AG04450 (cell line): ENCODE measurements around the gene MAPK7. TPM values are rescaled to one million over a fixed set of nuclear protein-coding genes. Genes with fewer than 3 reads are reported as not detected.

Experiments
- CTCF ChIA-PET: fragments of 300-600, 350-600 bp; formaldehyde crosslinking; extraction: SDS; loops from one replicate; lab custom pipeline; 2022; ENCODE audit warnings: antibody characterized with exemption, inconsistent platforms; lab: Charles Lee
- POLR2A ChIA-PET: fragments of 350-600 bp; formaldehyde crosslinking; extraction: SDS; loops from one replicate; lab custom pipeline; 2021; ENCODE audit warnings: antibody characterized with exemption, inconsistent platforms; lab: Yijun Ruan, JAX
- DNase-seq: peaks from one replicate; pipeline ENCODE4 v3.0.0-alpha.2; 2011; ENCODE audit warnings: low read depth, low spot score
- H3K27ac ChIP-seq: one replicate; pipeline ENCODE4 v1.5.1; 2012; ENCODE audit warnings: low read depth, low read length, control low read depth
- H3K27me3 ChIP-seq: one replicate; pipeline ENCODE4 v1.6.0; 2012; ENCODE audit warnings: low read length; ENCODE audit not compliant: control insufficient read depth, insufficient read depth
- H3K4me3 ChIP-seq: 2 replicates; pipeline ENCODE4 v1.5.1; 2011; ENCODE audit warnings: mild to moderate bottlenecking, low read depth, low read length, control low read depth
- H3K9me3 ChIP-seq: 2 replicates; pipeline ENCODE4 v1.5.1; 2012; ENCODE audit warnings: low read length; ENCODE audit not compliant: control insufficient read depth, insufficient read depth
- polyA plus RNA-seq: library from polyadenylated mRNA; depleted of rRNA; stranded (reverse); fragments of >200 nt; gene quantifications from 2 replicates; pipeline ENCODE4 v1.2.3, GENCODE V29; 2011
- TF ChIP-seq, protein P1 (sequence below): IDR thresholded peaks from 2 replicates; pipeline ENCODE4 v1.5.1; 2011; ENCODE audit warnings: low read depth, low read length, control low read depth, inconsistent platforms

The MAPK7 gene
- polyA plus RNA-seq, 1 experiment = 6.2 TPM

DNA sequence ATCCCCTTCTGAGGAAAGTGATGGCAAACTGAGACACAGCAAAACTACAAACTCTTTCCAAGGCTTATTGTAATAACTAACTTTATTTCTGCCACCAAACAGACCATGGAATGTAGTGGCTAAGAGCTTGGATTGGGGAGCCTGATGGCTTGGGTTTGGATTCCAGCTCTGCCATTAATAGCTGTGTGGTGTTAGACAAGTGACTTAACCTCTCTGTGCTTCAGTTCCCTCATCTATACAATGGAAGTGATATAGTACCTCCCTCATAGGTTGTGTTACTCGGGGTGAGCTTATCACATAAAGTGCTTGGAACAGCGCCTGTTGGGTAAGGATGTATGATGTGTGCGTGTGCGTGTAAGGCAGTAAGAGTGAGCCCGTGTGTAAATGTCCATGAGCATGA is 26.8 kb downstream of the MAPK7 start:
- DNase-seq = no peak
- Histone ChIP-seq H3K9me3 (no peaks in the 10 kb centered on the region), H3K27me3 (no peaks in the 10 kb centered on the region), H3K27ac (no peak overlapping the region), H3K4me3 (no peak overlapping the region)
- TF ChIP-seq, protein P1, sequence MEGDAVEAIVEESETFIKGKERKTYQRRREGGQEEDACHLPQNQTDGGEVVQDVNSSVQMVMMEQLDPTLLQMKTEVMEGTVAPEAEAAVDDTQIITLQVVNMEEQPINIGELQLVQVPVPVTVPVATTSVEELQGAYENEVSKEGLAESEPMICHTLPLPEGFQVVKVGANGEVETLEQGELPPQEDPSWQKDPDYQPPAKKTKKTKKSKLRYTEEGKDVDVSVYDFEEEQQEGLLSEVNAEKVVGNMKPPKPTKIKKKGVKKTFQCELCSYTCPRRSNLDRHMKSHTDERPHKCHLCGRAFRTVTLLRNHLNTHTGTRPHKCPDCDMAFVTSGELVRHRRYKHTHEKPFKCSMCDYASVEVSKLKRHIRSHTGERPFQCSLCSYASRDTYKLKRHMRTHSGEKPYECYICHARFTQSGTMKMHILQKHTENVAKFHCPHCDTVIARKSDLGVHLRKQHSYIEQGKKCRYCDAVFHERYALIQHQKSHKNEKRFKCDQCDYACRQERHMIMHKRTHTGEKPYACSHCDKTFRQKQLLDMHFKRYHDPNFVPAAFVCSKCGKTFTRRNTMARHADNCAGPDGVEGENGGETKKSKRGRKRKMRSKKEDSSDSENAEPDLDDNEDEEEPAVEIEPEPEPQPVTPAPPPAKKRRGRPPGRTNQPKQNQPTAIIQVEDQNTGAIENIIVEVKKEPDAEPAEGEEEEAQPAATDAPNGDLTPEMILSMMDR = no peak
- POLR2A ChIA-PET = interaction anchor here (0.8 kb wide), 1 partner anchor 9 kb away, joined by 3 read pairs; no protein-coding TSS in a partner anchor
- CTCF ChIA-PET = interaction anchor here (1.5 kb wide), 1 partner anchor 41 kb away, joined by 3 read pairs; no protein-coding TSS in a partner anchor

DNA sequence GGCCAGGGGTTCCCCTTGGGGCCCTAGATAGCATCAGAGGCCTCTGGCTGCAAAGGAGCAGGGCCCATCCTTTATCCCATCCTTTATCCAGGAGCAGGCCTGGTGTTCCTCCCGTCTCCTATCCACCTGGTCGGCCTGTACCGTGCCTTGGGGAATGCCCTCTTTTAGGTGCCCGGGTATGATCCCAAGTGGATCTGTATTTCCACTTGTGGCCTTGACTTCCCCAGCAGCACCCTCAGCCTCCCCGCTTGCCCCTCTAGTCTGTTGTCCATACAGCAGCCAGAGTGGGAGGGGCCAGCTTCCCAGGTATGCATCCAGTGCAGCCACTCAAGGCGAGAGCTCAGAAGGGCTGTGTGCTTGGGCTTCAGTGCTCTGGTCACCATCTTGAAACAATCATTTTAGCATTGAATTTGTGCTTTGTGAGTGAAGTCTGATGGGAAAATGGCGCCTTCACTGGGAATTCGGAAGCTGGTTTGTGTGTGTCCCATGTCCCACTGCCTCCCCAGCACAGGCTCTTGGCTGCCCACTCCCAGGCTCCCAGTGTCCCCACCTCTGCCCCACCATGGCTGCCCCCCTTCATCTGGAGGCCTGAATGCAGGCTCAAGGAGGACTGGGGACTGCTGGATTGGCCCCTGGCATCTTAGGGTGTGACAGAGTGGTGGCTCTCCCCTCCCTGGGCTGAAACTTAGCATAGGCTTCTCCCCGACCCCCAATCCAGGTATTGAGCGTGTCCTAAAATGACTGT is 29.5 kb downstream of the MAPK7 start:
- no peak for DNase-seq
- Histone ChIP-seq H3K27me3 (no peaks in the 10 kb centered on the region), H3K4me3 (no peak overlapping the region), H3K27ac (no peak overlapping the region), H3K9me3 (no peaks in the 10 kb centered on the region; the same call in 1 of the 2 replicates)
- POLR2A ChIA-PET = no interaction called here
- CTCF ChIA-PET = no interaction called here
- TF ChIP-seq, protein P1 = no peak

DNA sequence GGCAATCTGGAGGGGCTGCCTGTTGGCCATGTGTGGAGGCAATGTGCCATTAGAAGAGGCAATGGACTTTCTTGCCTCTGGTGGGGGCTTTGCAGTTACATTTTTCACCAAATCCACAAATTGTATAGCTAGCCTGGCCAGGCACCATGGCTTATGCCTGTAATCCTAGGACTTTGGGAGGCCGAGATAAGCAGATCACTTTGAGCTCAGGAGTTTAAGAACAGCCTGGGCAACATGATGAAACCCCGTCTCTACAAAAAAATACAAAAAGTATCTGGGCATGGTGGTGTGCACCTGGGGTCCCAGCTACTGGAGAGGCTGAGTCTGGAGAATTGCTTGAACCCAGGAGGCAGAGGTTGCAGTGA is 30.0 kb downstream of the MAPK7 start:
- Histone ChIP-seq H3K4me3 (no peak overlapping the region), H3K9me3 (no peaks in the 10 kb centered on the region; the same call in 1 of the 2 replicates), H3K27ac (no peak overlapping the region), H3K27me3 (no peaks in the 10 kb centered on the region)
- TF ChIP-seq, protein P1 = no peak
- ChIA-PET POLR2A (no interaction called here), CTCF (no interaction called here)
- no peak for DNase-seq

DNA sequence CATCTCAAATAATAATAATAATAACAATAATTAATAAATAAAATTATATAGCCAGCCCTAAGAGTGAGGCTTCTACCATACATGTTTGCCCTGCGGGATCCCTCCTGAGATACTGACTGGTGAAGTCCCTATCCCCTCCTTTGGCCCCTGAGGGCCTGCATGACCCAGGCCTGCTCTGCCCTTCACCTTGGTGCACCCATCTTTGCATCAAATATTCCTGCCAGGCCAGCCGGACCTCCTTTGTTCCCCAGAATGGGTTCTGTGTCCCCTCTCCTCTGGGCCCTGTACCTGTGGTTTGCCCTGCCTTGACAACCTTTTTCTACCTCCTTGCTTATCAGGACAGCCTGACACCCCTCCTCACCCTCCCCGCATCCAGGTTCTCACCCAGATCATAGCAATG is 30.8 kb downstream of the MAPK7 start:
- ChIA-PET POLR2A (interaction anchor here (1.1 to 1.2 kb wide), 2 partner anchors 22 to 24 kb away, joined by 3 to 6 read pairs; partner anchors contain the start of gene MFAP4), CTCF (interaction anchor here (0.6 to 0.9 kb wide), 3 partner anchors 39 to 355 kb away, joined by 3 to 5 read pairs (median 3); no protein-coding TSS in a partner anchor)
- DNase-seq = no peak
- H3K27me3 ChIP-seq = no peaks in the 10 kb centered on the region
- no peak overlapping the region for H3K4me3 ChIP-seq
- no peak overlapping the region for H3K27ac ChIP-seq
- TF ChIP-seq, protein P1 = no peak
- no peaks in the 10 kb centered on the region; the same call in 1 of the 2 replicates for H3K9me3 ChIP-seq

DNA sequence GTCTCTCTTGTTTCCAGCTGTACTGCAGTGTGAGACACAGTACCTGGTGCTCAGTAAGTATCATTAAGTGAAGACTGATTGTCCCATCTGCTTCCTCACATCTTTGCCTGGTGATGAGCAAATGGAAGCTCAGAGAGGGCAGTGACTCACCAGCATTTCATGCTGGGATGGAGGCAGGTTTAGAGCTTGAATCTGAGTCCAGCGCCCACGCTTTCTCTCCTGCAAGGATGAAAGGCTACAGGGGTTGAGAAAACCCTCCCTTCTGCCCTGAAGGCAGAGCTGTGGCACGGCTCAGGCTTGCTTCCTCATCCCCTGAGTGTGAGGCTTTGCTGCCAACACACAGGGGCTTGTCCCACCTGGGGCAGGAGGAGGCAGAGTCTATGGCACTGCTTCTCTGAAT is 31.2 kb downstream of the MAPK7 start:
- H3K9me3 ChIP-seq = no peaks in the 10 kb centered on the region; the same call in 1 of the 2 replicates
- H3K4me3 ChIP-seq = no peak overlapping the region
- peak overlapping the region; percentile 31 for H3K27ac ChIP-seq
- ChIA-PET CTCF (interaction anchor here (0.6 to 0.9 kb wide), 4 partner anchors 37 to 355 kb away, joined by 3 to 5 read pairs (median 4); no protein-coding TSS in a partner anchor), POLR2A (interaction anchor here (1.1 to 1.2 kb wide), 2 partner anchors 23 to 25 kb away, joined by 3 to 6 read pairs; partner anchors contain the start of gene MFAP4)
- TF ChIP-seq, protein P1 = no peak
- H3K27me3 ChIP-seq = no peaks in the 10 kb centered on the region
- peak; percentile 74 for DNase-seq
